Common myeloid progenitor, CD34-positive (primary cell): ENCODE data around the gene COL2A1.
A peak's percentile ranks its signal among the peaks of the same experiment; 100 is the strongest.

Experiments used
- CTCF ChIA-PET: fragments of 350-600 bp; sonication (Branson Sonifier 250); formaldehyde crosslinking; loops from one replicate; lab custom pipeline; 2021; ENCODE audit warnings: antibody characterized with exemption; lab: Charles Lee
- POLR2A ChIA-PET: fragments of 350-600 bp; sonication (Branson Sonifier 250); formaldehyde crosslinking; loops from one replicate; lab custom pipeline; 2021; ENCODE audit warnings: antibody characterized with exemption; lab: Charles Lee
- DNase-seq, 3 donors: peaks; one replicate each; pipeline versions ENCODE4 v3.0.0 to v3.0.0-alpha.2; 2013
- H3K27ac ChIP-seq, 2 experiments: 1 replicate in 1 of 2; 2 replicates in 1 of 2; pipeline ENCODE4 v1.7.0; 2013; ENCODE audit warnings: inconsistent platforms in 2 of 2, low read length in 2 of 2, mild to moderate bottlenecking in 2 of 2, low read depth in 1 of 2, moderate library complexity in 1 of 2; ENCODE audit not compliant: severe bottlenecking in 2 of 2, insufficient read depth in 1 of 2, poor library complexity in 1 of 2
- H3K27me3 ChIP-seq, 5 experiments: replicated peaks in 2 of 5; 1 replicate in 3 of 5; 2 replicates in 2 of 5; pipeline versions ENCODE4 v1.6.1 to v1.7.0; 2013; ENCODE audit warnings: low read length in 4 of 5, mild to moderate bottlenecking in 2 of 5, moderate library complexity in 2 of 5, inconsistent platforms in 1 of 5; ENCODE audit not compliant: insufficient read depth in 5 of 5, control insufficient read depth in 4 of 5
- H3K36me3 ChIP-seq, 4 experiments: 1 replicate in 2 of 4; 2 replicates in 2 of 4; pipeline versions ENCODE4 v1.6.1 to v1.7.0; 2013; ENCODE audit warnings: low read length in 3 of 4, control low read depth in 1 of 4, mild to moderate bottlenecking in 1 of 4; ENCODE audit not compliant: control insufficient read depth in 4 of 4, insufficient read depth in 4 of 4
- H3K4me1 ChIP-seq, 4 experiments: 1 replicate in 3 of 4; 2 replicates in 1 of 4; pipeline versions ENCODE4 v1.6.1 to v1.7.1; 2013; ENCODE audit warnings: low read length in 3 of 4, mild to moderate bottlenecking in 3 of 4, control low read depth in 1 of 4, inconsistent platforms in 1 of 4, moderate library complexity in 1 of 4; ENCODE audit not compliant: control insufficient read depth in 4 of 4, insufficient read depth in 4 of 4; ENCODE audit errors: control extremely low read depth in 1 of 4
- H3K4me3 ChIP-seq, 7 experiments: 1 replicate in 4 of 7; 2 replicates in 3 of 7; pipeline versions ENCODE4 v1.5.1 to v1.7.0; 2013; ENCODE audit warnings: mild to moderate bottlenecking in 7 of 7, low read length in 6 of 7, moderate library complexity in 6 of 7, inconsistent platforms in 2 of 7, low read depth in 2 of 7, control low read depth in 1 of 7; ENCODE audit not compliant: insufficient read depth in 4 of 7, control insufficient read depth in 1 of 7; ENCODE audit errors: extremely low read depth in 1 of 7
- H3K9me3 ChIP-seq, 5 experiments: 1 replicate in 4 of 5; 2 replicates in 1 of 5; pipeline versions ENCODE4 v1.6.1 to v1.7.1; 2013; ENCODE audit warnings: low read length in 4 of 5, mild to moderate bottlenecking in 2 of 5, inconsistent platforms in 1 of 5, low read depth in 1 of 5, moderate library complexity in 1 of 5; ENCODE audit not compliant: control insufficient read depth in 4 of 5, insufficient read depth in 2 of 5; ENCODE audit errors: control extremely low read depth in 1 of 5
- WGBS: methylation state at CpG from one replicate; pipeline ENCODE4 v1.1.5; 2013; ENCODE audit not compliant: insufficient coverage; 5-methylcytosine and 5-hydroxymethylcytosine counted together

Gene COL2A1

DNA sequence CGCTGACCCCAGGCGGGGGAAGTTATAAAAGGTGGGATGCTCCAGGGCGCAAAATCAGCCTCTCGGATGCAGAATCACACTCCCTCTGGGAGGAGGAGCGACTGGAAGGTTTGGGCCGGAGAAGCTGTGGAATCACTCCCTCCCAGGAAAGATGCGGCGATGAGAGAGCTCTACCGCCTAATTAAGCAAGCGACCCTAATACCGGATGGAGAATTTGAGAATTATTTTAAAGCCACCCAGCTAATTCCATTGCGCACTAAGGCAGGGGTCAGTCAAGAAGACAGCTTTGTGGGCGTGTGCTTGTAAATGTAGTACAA is 1.9 kb downstream of the COL2A1 start:
- H3K27me3 ChIP-seq, result peaks cover 7 to 96% (median 67%) of the 10 kb centered on the region in 5 experiments
- H3K36me3 ChIP-seq, result no peaks in the 10 kb centered on the region
- no peaks in the 10 kb centered on the region for H3K9me3 ChIP-seq
- ChIA-PET CTCF (interaction anchor here (1.0 to 1.6 kb wide), 2 partner anchors 12 to 98 kb away, joined by 3 to 7 read pairs; no protein-coding TSS in a partner anchor), POLR2A (no interaction called here)
- 10% methylated on average over 7 of the region's 13 CpGs for WGBS
- peak overlapping the region in 4 of 7 experiments; percentile 29 to 64 (median 61) for H3K4me3 ChIP-seq
- peaks cover 3 to 45% (median 43%) of the 10 kb centered on the region in 4 experiments for H3K4me1 ChIP-seq
- DNase-seq, result no peak
- H3K27ac ChIP-seq, result no peak overlapping the region

DNA sequence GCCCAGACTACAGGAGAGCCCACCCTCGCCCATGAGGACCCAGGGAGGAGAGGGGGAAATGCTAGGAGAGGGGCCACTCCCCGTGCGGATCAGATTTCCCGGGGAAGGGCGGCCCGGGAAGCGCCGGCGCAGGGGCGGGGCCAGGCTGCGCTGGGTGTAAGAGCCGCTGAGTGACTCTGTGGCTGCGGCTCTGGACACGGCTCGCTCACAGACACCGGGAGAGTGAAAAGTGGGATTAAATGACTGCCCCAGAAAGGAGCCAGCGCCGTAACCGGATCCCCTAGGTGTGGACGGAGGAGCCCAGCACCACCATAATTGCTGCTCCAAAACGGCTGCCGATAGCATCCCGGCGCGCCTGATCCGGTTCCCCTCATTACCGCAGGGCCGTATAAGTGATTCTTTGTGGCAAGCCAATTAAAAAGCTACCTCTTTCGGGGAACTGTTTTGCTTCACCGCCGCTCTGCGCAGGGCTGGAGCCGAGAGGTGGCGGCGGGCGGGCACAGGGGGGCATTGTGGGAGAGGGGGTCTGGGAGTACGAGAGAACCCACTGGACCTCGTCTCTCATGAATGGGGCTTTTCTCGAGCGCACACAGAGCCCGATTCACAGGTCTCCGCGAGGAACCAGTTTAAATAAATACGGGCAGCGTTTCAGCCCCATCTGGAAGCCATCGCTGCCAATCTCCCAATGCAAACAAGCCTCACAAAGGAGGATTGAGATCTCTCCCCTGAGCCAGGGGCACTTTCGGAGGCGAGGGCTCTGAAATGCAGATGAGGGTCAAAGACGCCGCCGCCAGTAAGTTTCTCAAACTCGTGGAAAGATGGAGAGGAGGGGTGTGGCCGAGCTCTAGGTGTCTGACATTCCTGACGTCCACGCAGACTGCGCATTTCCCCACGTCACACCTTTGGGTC is 2.5 kb downstream of the COL2A1 start:
- no peak overlapping the region for H3K27ac ChIP-seq
- POLR2A ChIA-PET, result interaction anchor here (0.8 kb wide), 1 partner anchor 130 kb away, joined by 4 read pairs; no protein-coding TSS in a partner anchor
- peak overlapping the region in 5 of 7 experiments; percentile 29 to 64 (median 59) for H3K4me3 ChIP-seq
- peak in 2 of 3 donors; percentile 46 to 58 for DNase-seq
- peaks cover 2 to 92% (median 69%) of the 10 kb centered on the region in 5 experiments for H3K27me3 ChIP-seq
- WGBS, result under 1% methylated on average over 43 of the region's 57 CpGs
- CTCF ChIA-PET, result interaction anchor here (0.6 to 1.6 kb wide), 4 partner anchors 9 to 246 kb away, joined by 3 to 7 read pairs (median 3); no protein-coding TSS in a partner anchor
- H3K4me1 ChIP-seq, result peaks cover 3 to 45% (median 43%) of the 10 kb centered on the region in 4 experiments
- no peaks in the 10 kb centered on the region for H3K9me3 ChIP-seq
- H3K36me3 ChIP-seq, result no peaks in the 10 kb centered on the region

DNA sequence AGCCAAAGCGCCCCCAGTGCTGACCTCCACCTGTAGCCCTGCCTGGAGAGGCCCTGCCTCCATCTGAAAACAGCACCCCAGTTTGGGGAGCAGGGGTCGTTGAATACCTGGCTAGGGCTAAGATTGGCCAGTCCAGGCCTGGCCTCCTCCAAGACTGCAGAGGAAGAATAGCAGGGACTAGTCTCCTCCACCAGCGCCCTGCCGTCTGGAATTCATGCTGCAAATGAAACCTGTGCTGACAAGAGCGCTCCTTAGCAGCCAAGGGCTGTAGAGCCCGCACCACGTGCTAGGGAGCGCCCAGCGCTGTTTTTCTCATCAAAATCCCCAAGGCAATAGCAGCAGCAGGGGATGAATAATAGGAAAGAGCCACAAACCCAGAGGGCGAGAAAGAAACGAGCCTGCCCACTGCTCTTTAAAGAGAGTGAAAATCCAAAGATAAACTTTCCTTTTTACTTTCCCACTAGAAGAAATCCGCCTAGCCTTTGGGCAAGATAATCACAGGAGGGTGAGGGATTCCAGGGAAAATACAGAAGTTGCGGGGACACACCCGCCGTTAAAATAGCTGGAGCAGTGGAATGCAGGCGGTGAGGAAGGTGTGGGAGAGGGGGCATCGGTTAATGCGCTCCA is 3.3 kb downstream of the COL2A1 start:
- DNase-seq, result peak in 2 of 3 donors; percentile 33 to 34
- POLR2A ChIA-PET, result interaction anchor here (0.8 kb wide), 1 partner anchor 130 kb away, joined by 4 read pairs; no protein-coding TSS in a partner anchor
- H3K27me3 ChIP-seq, result peaks cover 0 to 85% (median 64%) of the 10 kb centered on the region in 5 experiments
- 20% methylated on average over 12 of the region's 18 CpGs for WGBS
- H3K36me3 ChIP-seq, result no peaks in the 10 kb centered on the region
- no peak overlapping the region for H3K27ac ChIP-seq
- no peaks in the 10 kb centered on the region for H3K9me3 ChIP-seq
- CTCF ChIA-PET, result interaction anchor here (0.6 to 1.3 kb wide), 2 partner anchors 10 to 245 kb away, joined by 3 read pairs; no protein-coding TSS in a partner anchor
- peaks cover 3 to 45% (median 43%) of the 10 kb centered on the region in 4 experiments for H3K4me1 ChIP-seq
- peak overlapping the region in 5 of 7 experiments; percentile 29 to 64 (median 59) for H3K4me3 ChIP-seq

DNA sequence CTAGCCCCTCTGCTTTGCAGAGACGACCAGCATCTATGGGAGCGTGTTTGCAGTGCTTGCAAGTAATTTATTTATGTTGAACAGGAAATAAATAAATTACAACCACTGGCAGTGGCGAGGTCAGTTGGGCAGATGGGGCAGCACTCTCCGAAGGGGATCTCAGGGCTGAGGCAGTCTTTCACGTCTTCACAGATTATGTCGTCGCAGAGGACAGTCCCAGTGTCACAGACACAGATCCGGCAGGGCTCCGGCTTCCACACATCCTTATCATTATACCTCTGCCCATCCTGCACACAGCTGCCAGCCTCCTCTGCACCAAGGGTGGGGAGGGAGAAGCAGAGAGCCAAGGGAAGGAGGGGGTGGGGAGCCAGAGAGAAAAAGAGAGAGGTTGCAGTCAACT is 4.5 kb downstream of the COL2A1 start:
- H3K36me3 ChIP-seq, result no peaks in the 10 kb centered on the region
- no peak for DNase-seq
- WGBS, result 90% methylated on average over 3 of the region's 9 CpGs
- no peak overlapping the region for H3K27ac ChIP-seq
- ChIA-PET POLR2A (no interaction called here), CTCF (no interaction called here)
- peaks cover 0 to 78% (median 53%) of the 10 kb centered on the region in 5 experiments for H3K27me3 ChIP-seq
- peaks cover 3 to 41% (median 39%) of the 10 kb centered on the region in 4 experiments for H3K4me1 ChIP-seq
- no peak overlapping the region for H3K4me3 ChIP-seq
- no peaks in the 10 kb centered on the region for H3K9me3 ChIP-seq

DNA sequence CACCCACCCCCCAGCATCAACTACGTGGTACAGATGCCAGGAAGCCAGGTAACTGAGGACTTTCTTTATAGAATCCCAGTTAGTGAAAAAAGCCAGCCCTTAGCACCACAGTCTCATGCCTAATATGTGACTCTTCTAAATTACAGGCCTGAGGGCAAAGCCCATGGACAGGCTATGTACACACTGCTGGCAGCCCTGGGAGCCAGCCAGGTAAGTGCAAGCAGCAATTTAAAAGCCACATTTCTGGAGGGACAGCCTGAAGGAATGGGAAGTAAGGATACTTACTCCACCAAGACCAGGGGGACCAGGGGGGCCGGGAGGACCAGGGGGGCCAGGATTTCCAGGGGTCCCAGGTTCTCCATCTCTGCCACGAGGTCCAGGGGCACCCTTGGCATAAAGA is 7.0 kb downstream of the COL2A1 start:
- DNase-seq, result no peak
- ChIA-PET CTCF (no interaction called here), POLR2A (no interaction called here)

DNA sequence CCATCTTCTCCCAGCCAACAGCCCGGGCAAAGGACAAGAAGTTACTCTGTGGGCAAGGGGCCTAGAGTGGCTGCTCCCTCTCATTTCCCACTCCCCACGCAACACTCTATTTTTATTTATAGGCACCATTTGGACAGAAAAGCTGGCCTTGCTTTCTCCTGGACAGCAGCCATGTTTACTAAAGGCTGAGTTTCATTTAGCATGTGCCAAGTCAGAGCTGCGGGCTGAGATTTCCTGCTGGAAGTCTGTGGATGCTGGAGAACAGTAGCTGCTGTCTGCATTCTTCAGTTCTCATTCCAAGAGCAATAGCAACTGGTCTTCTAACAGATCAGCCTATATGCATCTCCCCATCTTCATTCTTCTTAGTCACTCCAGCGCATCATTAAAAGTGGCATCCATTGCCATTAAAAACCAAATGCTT is 8.3 kb downstream of the COL2A1 start:
- Histone ChIP-seq H3K27ac (no peak overlapping the region), H3K9me3 (no peaks in the 10 kb centered on the region), H3K4me3 (no peak overlapping the region), H3K36me3 (no peaks in the 10 kb centered on the region), H3K4me1 (peaks cover 0 to 4% (median 3%) of the 10 kb centered on the region in 4 experiments), H3K27me3 (peaks cover 0 to 42% (median 35%) of the 10 kb centered on the region in 5 experiments)
- no peak for DNase-seq
- POLR2A ChIA-PET, result no interaction called here
- 98% methylated on average over 4 of the region's 4 CpGs for WGBS
- CTCF ChIA-PET, result no interaction called here

More for the DNA sequence above, 7.0 kb downstream of the COL2A1 start:
- Histone ChIP-seq H3K4me1 (peaks cover 0 to 16% (median 14%) of the 10 kb centered on the region in 4 experiments), H3K27me3 (peaks cover 0 to 55% (median 43%) of the 10 kb centered on the region in 5 experiments), H3K36me3 (no peaks in the 10 kb centered on the region), H3K9me3 (no peaks in the 10 kb centered on the region), H3K4me3 (no peak overlapping the region), H3K27ac (no peak overlapping the region)
- WGBS, result 65% methylated on average over 3 of the region's 3 CpGs
